KMS-11 (cell line): ENCODE data around the gene CAMK1.

Source experiments
- H2AFZ ChIP-seq: fragments of 200-600 bp; sonication (generic); 2 replicates; pipeline ENCODE4 v1.6.1; 2016; ENCODE audit warnings: antibody characterized with exemption, mixed run types, low read depth
- H3K27ac ChIP-seq: fragments of 200-600 bp; sonication (generic); 2 replicates; pipeline ENCODE4 v1.6.1; 2016; ENCODE audit warnings: mild to moderate bottlenecking, mixed run types
- H3K27me3 ChIP-seq: fragments of 200-600 bp; sonication (generic); 2 replicates; pipeline ENCODE4 v1.6.1; 2017; ENCODE audit warnings: mild to moderate bottlenecking, low read depth, mixed run types, moderate library complexity; ENCODE audit not compliant: insufficient read depth
- H3K36me3 ChIP-seq: fragments of 200-600 bp; sonication (generic); 2 replicates; pipeline ENCODE4 v1.6.1; 2017; ENCODE audit warnings: mild to moderate bottlenecking, mixed run types; ENCODE audit not compliant: insufficient read depth
- H3K4me1 ChIP-seq: fragments of 200-600 bp; sonication (generic); 2 replicates; pipeline ENCODE4 v1.6.1; 2016; ENCODE audit warnings: mild to moderate bottlenecking, low read depth, mixed run types; ENCODE audit not compliant: poor library complexity, severe bottlenecking
- H3K4me2 ChIP-seq: fragments of 200-600 bp; sonication (generic); 2 replicates; pipeline ENCODE4 v1.7.0; 2016; ENCODE audit warnings: mild to moderate bottlenecking, mixed run types
- H3K4me3 ChIP-seq: fragments of 200-600 bp; sonication (generic); IDR thresholded peaks from 2 replicates; pipeline ENCODE4 v1.6.1; 2017; ENCODE audit warnings: low read depth, low read length, mixed read lengths; ENCODE audit not compliant: insufficient read depth
- H3K79me2 ChIP-seq: fragments of 200-600 bp; sonication (generic); 2 replicates; pipeline ENCODE4 v1.6.1; 2016; ENCODE audit warnings: low read depth, mixed run types; ENCODE audit not compliant: insufficient read depth
- H3K9ac ChIP-seq: fragments of 200-600 bp; sonication (generic); 2 replicates; pipeline ENCODE4 v1.6.1; 2016; ENCODE audit warnings: mild to moderate bottlenecking, mixed run types
- H4K20me1 ChIP-seq: fragments of 200-600 bp; sonication (generic); 2 replicates; pipeline ENCODE4 v1.6.1; 2016; ENCODE audit warnings: mild to moderate bottlenecking, mixed run types; ENCODE audit not compliant: insufficient read depth
- CTCF ChIP-seq: fragments of 200-600 bp; sonication (generic); conservative IDR thresholded peaks from 2 replicates; pipeline ENCODE4 v1.6.1; 2017; ENCODE audit warnings: low read depth, mild to moderate bottlenecking, antibody characterized with exemption, low read length, moderate library complexity, mixed read lengths

The CAMK1 gene

GRCh38 chr3:9806137-9806536 is 36.4 kb upstream of the CAMK1 start:
- Histone ChIP-seq H3K9ac (no peak overlapping the region), H3K36me3 (no peaks in the 10 kb centered on the region; the same call in 1 of the 2 replicates), H3K4me2 (no peak overlapping the region)

GRCh38 chr3:9804996-9805395 is 35.2 kb upstream of the CAMK1 start:
- Histone ChIP-seq H3K27ac (no peak overlapping the region), H2AFZ (no peak overlapping the region), H3K4me3 (no peak overlapping the region), H3K27me3 (no peaks in the 10 kb centered on the region), H4K20me1 (no peaks in the 10 kb centered on the region), H3K79me2 (no peaks in the 10 kb centered on the region), H3K4me1 (peaks cover 11% of the 10 kb centered on the region), H3K4me2 (no peak overlapping the region), H3K36me3 (no peaks in the 10 kb centered on the region; the same call in 1 of the 2 replicates), H3K9ac (no peak overlapping the region)
- no peak for TF ChIP-seq CTCF

More at GRCh38 chr3:9806137-9806536, 36.4 kb upstream of the CAMK1 start:
- TF ChIP-seq CTCF, result no peak
- H3K27ac ChIP-seq, result no peak overlapping the region
- no peaks in the 10 kb centered on the region for H3K27me3 ChIP-seq
- no peaks in the 10 kb centered on the region for H4K20me1 ChIP-seq
- H3K79me2 ChIP-seq, result no peaks in the 10 kb centered on the region
- no peak overlapping the region for H3K4me3 ChIP-seq
- H3K4me1 ChIP-seq, result peaks cover 11% of the 10 kb centered on the region
- no peak overlapping the region for H2AFZ ChIP-seq

GRCh38 chr3:9803494-9803893 is 33.7 kb upstream of the CAMK1 start:
- Histone ChIP-seq H3K36me3 (no peaks in the 10 kb centered on the region; the same call in 1 of the 2 replicates), H3K27ac (no peak overlapping the region)
- no peak for TF ChIP-seq CTCF

GRCh38 chr3:9800529-9800928 is 30.8 kb upstream of the CAMK1 start:
- Histone ChIP-seq H4K20me1 (no peaks in the 10 kb centered on the region), H3K4me2 (no peak overlapping the region), H3K4me3 (no peak overlapping the region), H2AFZ (no peak overlapping the region), H3K79me2 (peaks cover 4% of the 10 kb centered on the region; the same call in 1 of the 2 replicates), H3K36me3 (no peaks in the 10 kb centered on the region; the same call in 1 of the 2 replicates), H3K4me1 (no peaks in the 10 kb centered on the region), H3K27ac (no peak overlapping the region), H3K27me3 (no peaks in the 10 kb centered on the region), H3K9ac (no peak overlapping the region)
- TF ChIP-seq CTCF, result peak; percentile 25; the same call in 1 of the 2 replicates

More at GRCh38 chr3:9803494-9803893, 33.7 kb upstream of the CAMK1 start:
- no peak overlapping the region for H3K4me2 ChIP-seq
- no peaks in the 10 kb centered on the region for H3K79me2 ChIP-seq
- H3K4me3 ChIP-seq, result no peak overlapping the region
- H3K9ac ChIP-seq, result no peak overlapping the region
- H3K27me3 ChIP-seq, result no peaks in the 10 kb centered on the region
- H3K4me1 ChIP-seq, result peaks cover 2% of the 10 kb centered on the region
- H4K20me1 ChIP-seq, result no peaks in the 10 kb centered on the region
- no peak overlapping the region for H2AFZ ChIP-seq
